HG03342 (cell line): ENCODE measurements around the gene NSDHL.

Source experiments
- ATAC-seq: cut with Tn5 transposase; IDR thresholded peaks from one replicate; pipeline ENCODE4 v1.9.1; 2021; ENCODE audit warnings: mild to moderate bottlenecking, moderate library complexity; ENCODE audit not compliant: unreplicated experiment

NSDHL gene

DNA sequence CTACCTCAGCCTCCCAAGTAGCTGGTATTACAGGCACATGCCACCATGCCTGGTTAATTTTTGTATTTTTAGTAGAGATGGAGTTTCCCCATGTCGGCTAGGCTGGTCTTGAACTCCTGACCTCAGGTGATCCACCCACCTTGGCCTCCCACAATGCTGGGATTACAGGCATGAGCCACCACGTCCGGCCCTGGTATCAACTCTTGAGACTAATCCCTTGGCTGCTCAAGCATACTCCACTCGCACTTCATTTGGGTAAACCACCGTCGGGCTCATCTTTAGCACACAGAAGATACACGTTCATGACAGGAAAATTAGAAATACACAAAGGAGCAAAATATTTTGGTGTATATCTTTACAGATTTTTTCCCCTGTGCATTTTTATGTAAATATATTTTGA lies 79.2 kb downstream of the NSDHL start:
- peak; percentile 67 for ATAC-seq

- ATAC-seq, result no peak
Observed at GRCh38 chrX:152912106-152912505, 81.2 kb downstream of the NSDHL start.

DNA sequence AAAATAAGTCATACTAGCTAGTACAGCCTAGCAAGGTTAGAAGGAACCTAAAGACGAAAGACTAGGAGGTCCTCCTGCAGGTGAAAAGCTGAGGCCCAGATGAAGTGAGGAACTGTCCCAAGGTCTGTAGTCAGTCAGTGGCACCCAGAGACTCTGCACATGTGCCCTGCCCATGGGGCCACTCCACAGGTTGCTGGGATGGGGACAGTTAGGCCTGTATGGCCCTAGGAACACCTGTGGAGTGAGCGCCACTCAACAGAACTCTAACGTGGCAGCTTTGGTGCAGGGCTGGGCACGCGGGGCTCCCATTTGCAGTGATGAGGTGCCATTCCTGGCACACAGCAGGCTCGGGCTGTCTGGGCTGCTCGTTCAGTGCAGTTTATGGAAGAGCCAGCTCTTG lies 81.8 kb downstream of the NSDHL start:
- no peak for ATAC-seq

DNA sequence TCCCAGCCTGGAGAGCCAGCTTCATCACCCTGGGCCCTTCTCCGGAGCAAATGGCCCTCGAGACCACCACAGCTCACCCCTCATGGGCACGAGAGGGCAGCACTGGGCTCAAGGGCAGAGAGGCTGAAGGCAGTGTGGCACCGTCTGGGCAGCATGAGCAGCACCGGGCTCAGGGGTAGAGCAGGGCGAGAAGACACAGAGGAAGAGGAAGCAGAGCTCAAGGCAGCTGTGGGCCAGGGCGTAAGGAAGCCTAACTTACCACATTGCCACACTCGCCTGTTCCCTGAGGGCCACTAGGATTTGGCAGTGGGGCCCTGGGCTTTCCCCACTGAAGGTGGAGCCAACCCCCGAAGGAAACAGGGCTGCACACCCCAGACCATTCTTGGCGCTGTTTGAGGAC lies 82.5 kb downstream of the NSDHL start:
- no peak for ATAC-seq

DNA sequence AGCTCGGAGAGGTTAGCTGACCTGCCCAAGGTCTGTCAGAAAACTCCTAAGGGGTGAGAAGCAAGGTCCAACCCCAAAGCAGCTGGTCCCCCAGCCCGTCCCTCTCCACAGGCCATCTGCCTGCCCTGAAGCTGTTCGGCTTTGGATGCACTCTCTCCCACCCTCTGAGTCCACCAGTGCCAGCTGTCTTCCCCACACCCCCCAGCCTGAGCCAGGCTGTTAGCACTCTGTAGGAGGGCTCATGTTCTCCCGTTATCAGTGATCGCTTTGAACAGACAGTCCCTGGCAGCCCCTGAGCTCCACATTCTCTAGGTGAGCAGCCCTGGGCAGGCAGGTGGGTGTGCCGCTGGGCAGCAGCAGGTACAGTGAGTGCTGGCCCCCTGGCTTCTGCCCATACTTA lies 83.0 kb downstream of the NSDHL start:
- no peak for ATAC-seq

- ATAC-seq, result peak; percentile 87
Observed at GRCh38 chrX:152915541-152916241, 84.8 kb downstream of the NSDHL start.

- ATAC-seq, result no peak
Observed at GRCh38 chrX:152917656-152918579, 87.1 kb downstream of the NSDHL start.

GRCh38 chrX:152918707-152919106 lies 87.8 kb downstream of the NSDHL start:
- no peak for ATAC-seq
